ENCODE measurements around the gene ONECUT3. TPM values are rescaled to one million over a fixed set of nuclear protein-coding genes. Genes with fewer than 3 reads are reported as not detected.

ONECUT3 gene
- polyA plus RNA-seq, 1 donor (not counting 4 experiments of a cell fraction or from before 2014, with no cell fraction given) = 0.01 TPM

DNA sequence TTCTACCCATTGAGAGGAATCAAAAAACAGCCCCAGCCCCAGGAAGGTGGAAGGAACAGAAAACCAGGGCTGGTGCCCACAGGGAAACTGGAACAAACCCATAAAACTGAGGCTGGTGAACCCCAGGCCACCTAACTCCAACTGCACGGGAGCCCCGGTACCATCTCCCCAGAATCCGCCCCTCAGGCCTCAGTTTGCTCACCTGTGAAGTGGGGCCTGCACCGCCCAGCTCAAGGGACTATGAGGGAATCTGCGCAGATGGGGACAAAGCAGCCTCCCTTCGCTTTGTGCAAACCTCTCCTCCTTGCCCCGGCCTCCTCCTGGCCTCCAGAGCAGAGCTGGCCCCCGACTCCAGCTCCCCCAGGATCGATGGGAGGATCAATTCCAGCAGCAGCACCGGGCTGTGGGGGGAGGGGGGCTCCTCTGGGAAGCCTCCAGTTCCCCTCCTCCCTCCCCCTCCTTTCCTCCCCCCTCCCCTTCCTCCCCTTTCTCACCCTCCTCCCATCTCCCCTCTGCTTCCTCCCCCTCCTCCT lies 9.1 kb upstream of the ONECUT3 start:
- H3K4me3 ChIP-seq (ENCODE audit: control insufficient read depth in 2 of 3, extremely low read depth in 1 of 3, insufficient read depth in 2 of 3, low read depth in 1 of 3, low read length in 3 of 3) = no peak overlapping the region
- H3K36me3 ChIP-seq (ENCODE audit: control insufficient read depth in 2 of 2, extremely low read depth in 1 of 2, insufficient read depth in 2 of 2, low read length in 2 of 2) = no peaks in the 10 kb centered on the region
- no peaks in the 10 kb centered on the region for H3K79me2 ChIP-seq (ENCODE audit: control insufficient read depth, insufficient read depth, low read length)
- FAIRE-seq (no peak), DNase-seq (ENCODE audit: low read depth, low spot score) (no peak)
- no peak overlapping the region for H3K27ac ChIP-seq (ENCODE audit: control insufficient read depth, insufficient read depth, low read length)
- no peaks in the 10 kb centered on the region for H3K9me3 ChIP-seq (ENCODE audit: control insufficient read depth, low read depth, low read length)
- no peaks in the 10 kb centered on the region for H3K9me1 ChIP-seq (ENCODE audit: control insufficient read depth, extremely low read depth, insufficient read depth, low read length)
- H3K9ac ChIP-seq (ENCODE audit: control insufficient read depth, extremely low read depth, insufficient read depth, low read length) = no peak overlapping the region
- H3K4me2 ChIP-seq (ENCODE audit: control insufficient read depth, extremely low read depth, insufficient read depth, low read depth, low read length) = no peak overlapping the region
- H3K27me3 ChIP-seq (ENCODE audit: control insufficient read depth, extremely low read depth, insufficient read depth, low read length) = peaks cover 11% of the 10 kb centered on the region
- TF ChIP-seq EZH2 (IDR thresholded peaks at IDR 0.05; ENCODE audit: low read length) = no peak
- TF ChIP-seq, protein P1, sequence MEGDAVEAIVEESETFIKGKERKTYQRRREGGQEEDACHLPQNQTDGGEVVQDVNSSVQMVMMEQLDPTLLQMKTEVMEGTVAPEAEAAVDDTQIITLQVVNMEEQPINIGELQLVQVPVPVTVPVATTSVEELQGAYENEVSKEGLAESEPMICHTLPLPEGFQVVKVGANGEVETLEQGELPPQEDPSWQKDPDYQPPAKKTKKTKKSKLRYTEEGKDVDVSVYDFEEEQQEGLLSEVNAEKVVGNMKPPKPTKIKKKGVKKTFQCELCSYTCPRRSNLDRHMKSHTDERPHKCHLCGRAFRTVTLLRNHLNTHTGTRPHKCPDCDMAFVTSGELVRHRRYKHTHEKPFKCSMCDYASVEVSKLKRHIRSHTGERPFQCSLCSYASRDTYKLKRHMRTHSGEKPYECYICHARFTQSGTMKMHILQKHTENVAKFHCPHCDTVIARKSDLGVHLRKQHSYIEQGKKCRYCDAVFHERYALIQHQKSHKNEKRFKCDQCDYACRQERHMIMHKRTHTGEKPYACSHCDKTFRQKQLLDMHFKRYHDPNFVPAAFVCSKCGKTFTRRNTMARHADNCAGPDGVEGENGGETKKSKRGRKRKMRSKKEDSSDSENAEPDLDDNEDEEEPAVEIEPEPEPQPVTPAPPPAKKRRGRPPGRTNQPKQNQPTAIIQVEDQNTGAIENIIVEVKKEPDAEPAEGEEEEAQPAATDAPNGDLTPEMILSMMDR (optimal IDR thresholded peaks at IDR 0.05 in 1 of 3, IDR thresholded peaks at IDR 0.05 in 1 of 3, conservative IDR thresholded peaks at IDR 0.05 in 1 of 3; ENCODE audit: extremely low read depth in 1 of 3, insufficient read depth in 2 of 3, low read length in 3 of 3) = no peak
- no peak overlapping the region for H2AFZ ChIP-seq (ENCODE audit: control insufficient read depth, low read length)
- peaks cover 28% of the 10 kb centered on the region for H3K4me1 ChIP-seq (ENCODE audit: control insufficient read depth, extremely low read depth, insufficient read depth, low read length)
- H4K20me1 ChIP-seq (ENCODE audit: control insufficient read depth, extremely low read depth, insufficient read depth, low read length) = no peaks in the 10 kb centered on the region
- dilution Hi-C loops (cut with MboI; ENCODE audit: extremely low pct_ligation_motif_present, low sequenced_read_pairs) = no loop called here

DNA sequence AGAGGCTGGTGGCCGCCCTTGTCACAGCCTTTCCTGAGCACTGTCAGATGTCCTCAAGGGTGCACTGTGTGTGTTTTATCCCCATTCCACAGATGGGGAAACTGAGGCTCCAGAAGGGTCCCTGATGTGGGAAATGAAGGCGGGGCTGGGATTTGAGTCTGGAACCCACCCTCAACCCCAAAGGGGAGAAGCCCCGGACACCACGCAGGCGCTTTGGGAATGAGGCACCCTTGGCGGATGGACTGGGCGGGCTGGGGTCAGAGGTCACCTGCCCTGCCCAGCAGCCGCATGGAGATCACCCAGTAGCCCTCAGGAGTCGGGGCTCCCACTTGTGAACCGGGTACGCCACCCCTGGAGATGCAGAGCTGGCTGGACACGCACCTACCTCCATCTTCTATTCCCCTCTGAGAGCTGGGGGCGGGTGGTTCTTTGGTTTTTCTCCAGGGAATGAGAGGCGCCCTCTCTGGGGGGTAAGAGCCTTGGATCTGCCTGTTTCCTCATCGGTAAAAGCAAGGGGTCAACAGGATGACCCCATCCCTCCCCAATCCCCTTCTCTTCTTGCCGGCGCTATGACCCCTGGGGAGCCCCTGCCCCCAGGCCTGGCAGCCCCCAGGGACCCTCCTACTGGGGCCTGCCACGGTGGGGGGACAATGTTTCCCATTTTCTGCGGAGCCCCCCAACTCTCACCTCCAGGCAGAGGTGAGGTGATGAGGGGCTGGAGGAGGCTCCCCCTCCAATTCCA lies 8.3 kb upstream of the ONECUT3 start:
- peaks cover 19% of the 10 kb centered on the region for H3K27me3 ChIP-seq (ENCODE audit: control insufficient read depth, extremely low read depth, insufficient read depth, low read length)
- H4K20me1 ChIP-seq (ENCODE audit: control insufficient read depth, extremely low read depth, insufficient read depth, low read length) = no peaks in the 10 kb centered on the region
- H3K4me3 ChIP-seq (ENCODE audit: control insufficient read depth in 2 of 3, extremely low read depth in 1 of 3, insufficient read depth in 2 of 3, low read depth in 1 of 3, low read length in 3 of 3) = peak overlapping the region; percentile 28 to 48 (median 42)
- no peaks in the 10 kb centered on the region for H3K9me1 ChIP-seq (ENCODE audit: control insufficient read depth, extremely low read depth, insufficient read depth, low read length)
- no peaks in the 10 kb centered on the region for H3K79me2 ChIP-seq (ENCODE audit: control insufficient read depth, insufficient read depth, low read length)
- FAIRE-seq = no peak
- H3K36me3 ChIP-seq (ENCODE audit: control insufficient read depth in 2 of 2, extremely low read depth in 1 of 2, insufficient read depth in 2 of 2, low read length in 2 of 2) = no peaks in the 10 kb centered on the region
- no peak overlapping the region for H3K27ac ChIP-seq (ENCODE audit: control insufficient read depth, insufficient read depth, low read length)
- H3K9me3 ChIP-seq (ENCODE audit: control insufficient read depth, low read depth, low read length) = no peaks in the 10 kb centered on the region
- H3K4me1 ChIP-seq (ENCODE audit: control insufficient read depth, extremely low read depth, insufficient read depth, low read length) = peaks cover 32% of the 10 kb centered on the region
- no peak for DNase-seq (ENCODE audit: low read depth, low spot score)
- H3K4me2 ChIP-seq (ENCODE audit: control insufficient read depth, extremely low read depth, insufficient read depth, low read depth, low read length) = peak overlapping the region; percentile 69
- TF ChIP-seq EZH2 (IDR thresholded peaks at IDR 0.05; ENCODE audit: low read length) = no peak
- TF ChIP-seq, protein P1 (optimal IDR thresholded peaks at IDR 0.05 in 1 of 3, IDR thresholded peaks at IDR 0.05 in 1 of 3, conservative IDR thresholded peaks at IDR 0.05 in 1 of 3; ENCODE audit: extremely low read depth in 1 of 3, insufficient read depth in 2 of 3, low read length in 3 of 3) = no peak
- peak overlapping the region; percentile 22 for H3K9ac ChIP-seq (ENCODE audit: control insufficient read depth, extremely low read depth, insufficient read depth, low read length)
- dilution Hi-C loops (cut with MboI; ENCODE audit: extremely low pct_ligation_motif_present, low sequenced_read_pairs) = no loop called here
- no peak overlapping the region for H2AFZ ChIP-seq (ENCODE audit: control insufficient read depth, low read length)

Measured in keratinocyte (primary cell).